ENCODE results near the gene LOX. TPM values are rescaled to one million over a fixed set of nuclear protein-coding genes. Genes with fewer than 3 reads are reported as not detected.

Gene LOX
- total RNA-seq, 1 donor from 2014 or later: 0.27 TPM

DNA sequence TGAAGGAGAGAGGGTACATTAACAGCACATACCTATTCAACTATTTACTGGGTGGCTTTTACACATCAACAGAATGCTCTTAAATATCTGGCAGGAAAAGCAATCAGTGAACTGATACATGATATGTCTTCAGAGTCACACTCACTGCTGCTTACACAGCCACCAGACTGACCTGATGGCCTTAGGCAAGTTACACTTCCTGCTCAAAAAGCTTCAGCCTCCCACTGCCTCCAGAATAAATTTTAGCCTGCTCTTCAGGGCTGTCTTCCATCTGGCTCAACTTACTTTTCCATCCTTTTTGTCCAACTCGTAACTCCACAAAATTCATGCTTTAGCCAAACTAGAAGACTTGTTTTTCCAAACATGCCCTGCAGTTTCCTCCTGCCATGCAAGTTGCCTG, 10.7 kb downstream of the LOX start:
- Mint-ChIP-seq H3K4me3 (ENCODE audit: unreplicated experiment) (no peak overlapping the region), H3K9me3 (ENCODE audit: unreplicated experiment) (no peaks in the 10 kb centered on the region), H3K4me1 (ENCODE audit: low read depth, unreplicated experiment) (peaks cover 4% of the 10 kb centered on the region), H3K27ac (ENCODE audit: unreplicated experiment) (no peak overlapping the region), H3K27me3 (ENCODE audit: unreplicated experiment) (no peaks in the 10 kb centered on the region), H3K36me3 (ENCODE audit: unreplicated experiment) (no peaks in the 10 kb centered on the region)
- DNase-seq: no peak
- TF ChIP-seq, protein P1, sequence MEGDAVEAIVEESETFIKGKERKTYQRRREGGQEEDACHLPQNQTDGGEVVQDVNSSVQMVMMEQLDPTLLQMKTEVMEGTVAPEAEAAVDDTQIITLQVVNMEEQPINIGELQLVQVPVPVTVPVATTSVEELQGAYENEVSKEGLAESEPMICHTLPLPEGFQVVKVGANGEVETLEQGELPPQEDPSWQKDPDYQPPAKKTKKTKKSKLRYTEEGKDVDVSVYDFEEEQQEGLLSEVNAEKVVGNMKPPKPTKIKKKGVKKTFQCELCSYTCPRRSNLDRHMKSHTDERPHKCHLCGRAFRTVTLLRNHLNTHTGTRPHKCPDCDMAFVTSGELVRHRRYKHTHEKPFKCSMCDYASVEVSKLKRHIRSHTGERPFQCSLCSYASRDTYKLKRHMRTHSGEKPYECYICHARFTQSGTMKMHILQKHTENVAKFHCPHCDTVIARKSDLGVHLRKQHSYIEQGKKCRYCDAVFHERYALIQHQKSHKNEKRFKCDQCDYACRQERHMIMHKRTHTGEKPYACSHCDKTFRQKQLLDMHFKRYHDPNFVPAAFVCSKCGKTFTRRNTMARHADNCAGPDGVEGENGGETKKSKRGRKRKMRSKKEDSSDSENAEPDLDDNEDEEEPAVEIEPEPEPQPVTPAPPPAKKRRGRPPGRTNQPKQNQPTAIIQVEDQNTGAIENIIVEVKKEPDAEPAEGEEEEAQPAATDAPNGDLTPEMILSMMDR (IDR thresholded peaks at IDR 0.05; ENCODE audit: partially characterized antibody, unreplicated experiment): no peak

DNA sequence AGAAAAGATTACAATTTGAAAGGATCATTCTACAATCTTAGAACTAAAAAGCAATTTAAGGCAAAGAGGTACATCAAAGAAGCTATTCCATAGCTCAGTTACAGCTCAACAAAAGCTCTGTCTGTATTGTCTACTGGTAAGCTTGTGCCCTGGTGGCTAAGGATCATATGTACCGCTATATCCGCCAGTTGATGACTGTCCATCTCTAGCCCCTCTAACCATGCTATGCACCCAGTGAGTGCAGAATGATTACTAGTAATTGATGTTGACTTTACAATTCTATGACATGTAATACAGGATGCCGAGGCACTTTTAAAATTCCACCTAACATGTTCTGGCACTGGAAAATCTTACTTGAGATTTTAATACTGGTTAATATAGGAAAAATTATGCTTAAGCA, 13.1 kb downstream of the LOX start:
- H3K9me3 Mint-ChIP-seq (ENCODE audit: unreplicated experiment): no peaks in the 10 kb centered on the region
- peaks cover 4% of the 10 kb centered on the region for H3K4me1 Mint-ChIP-seq (ENCODE audit: low read depth, unreplicated experiment)
- TF ChIP-seq, protein P1 (IDR thresholded peaks at IDR 0.05; ENCODE audit: partially characterized antibody, unreplicated experiment): no peak
- H3K4me3 Mint-ChIP-seq (ENCODE audit: unreplicated experiment): no peak overlapping the region
- H3K36me3 Mint-ChIP-seq (ENCODE audit: unreplicated experiment): no peaks in the 10 kb centered on the region
- H3K27me3 Mint-ChIP-seq (ENCODE audit: unreplicated experiment): no peaks in the 10 kb centered on the region
- DNase-seq: no peak
- no peak overlapping the region for H3K27ac Mint-ChIP-seq (ENCODE audit: unreplicated experiment)

DNA sequence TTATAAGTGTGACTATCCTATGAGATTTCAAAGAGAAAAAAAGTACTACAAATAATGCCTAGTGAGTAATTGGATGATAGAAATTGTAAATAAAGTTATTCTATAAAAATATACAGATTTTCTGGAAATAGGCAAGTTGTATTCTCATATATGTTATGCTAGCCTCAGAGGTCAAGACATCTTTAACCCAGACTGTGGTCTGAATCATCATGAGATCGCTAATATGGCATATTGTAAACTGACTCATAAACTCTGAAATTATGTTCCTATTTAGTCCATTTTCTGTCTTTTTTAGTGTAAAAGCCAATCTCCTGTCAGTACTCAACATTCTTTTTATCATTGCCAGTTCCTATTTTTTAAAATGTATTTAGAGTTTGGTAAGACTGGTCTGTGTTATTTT, 14.2 kb downstream of the LOX start:
- H3K27me3 Mint-ChIP-seq (ENCODE audit: unreplicated experiment): no peaks in the 10 kb centered on the region
- TF ChIP-seq, protein P1 (IDR thresholded peaks at IDR 0.05; ENCODE audit: partially characterized antibody, unreplicated experiment): no peak
- H3K36me3 Mint-ChIP-seq (ENCODE audit: unreplicated experiment): no peaks in the 10 kb centered on the region
- no peak overlapping the region for H3K4me3 Mint-ChIP-seq (ENCODE audit: unreplicated experiment)
- no peak overlapping the region for H3K27ac Mint-ChIP-seq (ENCODE audit: unreplicated experiment)
- no peak for DNase-seq
- H3K9me3 Mint-ChIP-seq (ENCODE audit: unreplicated experiment): no peaks in the 10 kb centered on the region
- H3K4me1 Mint-ChIP-seq (ENCODE audit: low read depth, unreplicated experiment): peaks cover 4% of the 10 kb centered on the region

DNA sequence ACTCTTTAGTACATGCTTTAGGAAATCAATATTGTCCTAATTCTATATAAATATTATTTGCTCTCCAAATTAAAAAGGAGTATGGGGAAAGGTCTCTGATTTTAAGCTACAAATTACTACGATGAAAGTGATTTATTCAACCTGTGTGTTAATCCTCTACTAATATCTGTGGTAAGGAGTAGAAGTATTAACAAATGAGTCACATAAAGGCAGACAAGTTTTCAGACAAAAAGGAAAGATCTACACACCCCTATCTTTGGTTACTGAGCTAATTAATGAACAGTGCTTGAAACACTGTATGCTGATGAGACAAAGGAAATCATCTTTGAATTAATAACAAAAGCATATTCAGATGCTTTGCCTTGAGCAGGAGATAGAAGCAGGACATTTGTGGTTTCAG, 15.9 kb downstream of the LOX start:
- Mint-ChIP-seq H3K36me3 (ENCODE audit: unreplicated experiment) (no peaks in the 10 kb centered on the region), H3K4me1 (ENCODE audit: low read depth, unreplicated experiment) (no peaks in the 10 kb centered on the region), H3K4me3 (ENCODE audit: unreplicated experiment) (no peak overlapping the region), H3K9me3 (ENCODE audit: unreplicated experiment) (no peaks in the 10 kb centered on the region), H3K27me3 (ENCODE audit: unreplicated experiment) (no peaks in the 10 kb centered on the region), H3K27ac (ENCODE audit: unreplicated experiment) (no peak overlapping the region)
- TF ChIP-seq, protein P1 (IDR thresholded peaks at IDR 0.05; ENCODE audit: partially characterized antibody, unreplicated experiment): no peak
- no peak for DNase-seq

DNA sequence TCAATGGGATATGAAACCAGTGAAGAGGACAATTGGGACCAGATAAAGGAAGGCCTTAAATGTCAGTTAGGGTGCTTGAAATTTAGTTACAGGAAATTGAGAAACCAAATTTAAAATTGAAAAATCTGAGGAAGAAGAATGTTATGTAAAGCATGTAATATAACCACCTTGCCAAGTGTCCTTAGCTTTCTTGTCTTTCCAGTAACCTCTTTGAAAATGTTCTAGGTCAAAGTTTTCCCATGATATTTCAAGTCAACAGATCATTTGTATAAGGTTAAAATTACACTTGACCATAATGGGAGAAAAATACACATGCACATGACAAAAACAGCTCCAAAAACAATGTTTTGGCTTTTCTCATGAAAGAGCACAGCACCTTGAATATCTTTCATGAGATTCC, 21.1 kb downstream of the LOX start:
- Mint-ChIP-seq H3K27me3 (ENCODE audit: unreplicated experiment) (no peaks in the 10 kb centered on the region), H3K36me3 (ENCODE audit: unreplicated experiment) (no peaks in the 10 kb centered on the region), H3K27ac (ENCODE audit: unreplicated experiment) (no peak overlapping the region), H3K4me1 (ENCODE audit: low read depth, unreplicated experiment) (no peaks in the 10 kb centered on the region), H3K9me3 (ENCODE audit: unreplicated experiment) (peaks cover 1% of the 10 kb centered on the region), H3K4me3 (ENCODE audit: unreplicated experiment) (no peak overlapping the region)
- TF ChIP-seq, protein P1 (IDR thresholded peaks at IDR 0.05; ENCODE audit: partially characterized antibody, unreplicated experiment): no peak
- DNase-seq: no peak
